Measurements from ENCODE around the gene DESI2.

DESI2 gene

GRCh38 chr1:244642526-244642925 lies 10.4 kb upstream of the DESI2 start:
- no peak for DNase-seq (ENCODE audit: low read depth)
- TF ChIP-seq CTCF (IDR thresholded peaks at IDR 0.05; ENCODE audit: low read depth, low read length, missing control alignments), result no peak
- no peak overlapping the region for H3K4me3 ChIP-seq (ENCODE audit: low read depth, low read length)

DNA sequence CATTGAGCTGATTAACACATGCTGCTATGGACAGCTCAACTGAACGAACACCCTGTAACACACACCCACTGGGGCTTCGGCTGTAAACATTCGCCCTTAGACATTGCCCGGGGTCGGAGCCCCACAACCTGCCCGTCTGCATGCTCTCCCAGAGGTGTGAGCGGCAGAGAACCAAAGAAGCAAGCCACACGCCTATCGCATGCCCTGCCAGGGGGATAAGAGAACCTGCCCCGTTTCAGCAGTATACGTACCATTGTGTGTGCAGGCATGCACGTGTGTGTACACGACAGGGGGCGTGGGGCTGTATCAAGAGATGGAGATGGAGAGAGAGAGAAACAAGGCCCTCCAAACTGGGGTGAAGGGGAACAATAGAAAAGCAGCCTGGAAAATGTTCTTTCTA lies 9.9 kb upstream of the DESI2 start:
- no peak overlapping the region for H3K4me3 ChIP-seq (ENCODE audit: low read depth, low read length)
- TF ChIP-seq CTCF (IDR thresholded peaks at IDR 0.05; ENCODE audit: low read depth, low read length, missing control alignments), result no peak
- DNase-seq (ENCODE audit: low read depth), result no peak

GRCh38 chr1:244645414-244645813 lies 7.5 kb upstream of the DESI2 start:
- TF ChIP-seq CTCF (IDR thresholded peaks at IDR 0.05; ENCODE audit: low read depth, low read length, missing control alignments), result no peak
- no peak overlapping the region for H3K4me3 ChIP-seq (ENCODE audit: low read depth, low read length)
- no peak for DNase-seq (ENCODE audit: low read depth)

- no peak for DNase-seq (ENCODE audit: low read depth)
- no peak for TF ChIP-seq CTCF (IDR thresholded peaks at IDR 0.05; ENCODE audit: low read depth, low read length, missing control alignments)
- H3K4me3 ChIP-seq (ENCODE audit: low read depth, low read length), result no peak overlapping the region
Measured at GRCh38 chr1:244645890-244646289, 7.0 kb upstream of the DESI2 start.

GRCh38 chr1:244647819-244648218 lies 5.1 kb upstream of the DESI2 start:
- no peak for DNase-seq (ENCODE audit: low read depth)
- no peak for TF ChIP-seq CTCF (IDR thresholded peaks at IDR 0.05; ENCODE audit: low read depth, low read length, missing control alignments)
- H3K4me3 ChIP-seq (ENCODE audit: low read depth, low read length), result no peak overlapping the region

DNA sequence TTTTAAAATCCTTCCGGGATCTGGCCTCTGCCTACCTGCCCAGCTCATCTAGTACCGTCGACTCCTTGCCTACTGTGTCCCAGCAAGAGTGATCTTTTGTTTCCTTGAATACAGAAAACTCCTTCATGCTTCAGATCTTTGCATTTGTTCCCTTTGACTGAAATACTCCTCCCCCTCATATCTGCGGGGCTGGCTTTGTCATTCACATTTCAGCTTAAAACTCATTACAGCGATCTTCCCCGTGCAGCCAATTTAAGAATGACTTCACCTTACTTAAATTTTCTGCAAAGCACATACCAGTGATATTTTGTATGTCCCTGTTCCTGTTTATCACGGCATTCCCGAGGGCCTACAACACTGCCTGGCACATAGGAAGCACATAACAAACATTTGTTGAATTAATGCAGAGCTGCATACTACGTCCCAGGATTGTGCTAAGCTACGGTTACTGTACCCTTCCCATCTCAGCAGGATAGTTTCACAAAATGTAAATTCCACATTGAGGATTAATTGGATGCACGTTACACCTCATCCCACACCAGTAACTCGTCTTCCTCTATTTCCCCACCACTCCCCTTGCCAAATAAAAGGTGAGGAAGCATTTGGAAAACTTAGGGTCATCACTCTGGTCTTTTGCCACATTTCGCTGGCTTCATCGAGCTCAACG lies 837 bp upstream of the DESI2 start:
- no peak for DNase-seq (ENCODE audit: low read depth)
- no peak for TF ChIP-seq CTCF (IDR thresholded peaks at IDR 0.05; ENCODE audit: low read depth, low read length, missing control alignments)
- H3K4me3 ChIP-seq (ENCODE audit: low read depth, low read length), result peak overlapping the region; percentile 65

- DNase-seq (ENCODE audit: low read depth), result no peak
- no peak for TF ChIP-seq CTCF (IDR thresholded peaks at IDR 0.05; ENCODE audit: low read depth, low read length, missing control alignments)
- H3K4me3 ChIP-seq (ENCODE audit: low read depth, low read length), result peak overlapping the region; percentile 73
Measured at GRCh38 chr1:244653439-244654107, 647 bp downstream of the DESI2 start.

Measured in GM12864 (cell line).